ENCODE results near the gene SAP30L. TPM values are rescaled to one million over a fixed set of nuclear protein-coding genes. Genes with fewer than 3 reads are reported as not detected.

Gene SAP30L
- total RNA-seq, 1 donor, result 15.6 TPM

- DNase-seq (ENCODE audit: low read depth in 2 of 3, low spot score in 2 of 3), result no peak
Measured at GRCh38 chr5:154503698-154504039, 57.9 kb downstream of the SAP30L start.

GRCh38 chr5:154505567-154505966, 59.8 kb downstream of the SAP30L start:
- DNase-seq (ENCODE audit: low read depth in 2 of 3, low spot score in 2 of 3), result no peak

GRCh38 chr5:154506049-154506715, 60.4 kb downstream of the SAP30L start:
- no peak for DNase-seq (ENCODE audit: low read depth in 2 of 3, low spot score in 2 of 3)

GRCh38 chr5:154506716-154507080, 60.9 kb downstream of the SAP30L start:
- no peak for DNase-seq (ENCODE audit: low read depth in 2 of 3, low spot score in 2 of 3)

- no peak for DNase-seq (ENCODE audit: low read depth in 2 of 3, low spot score in 2 of 3)
Measured at GRCh38 chr5:154508114-154508513, 62.3 kb downstream of the SAP30L start.

GRCh38 chr5:154509784-154510555, 64.2 kb downstream of the SAP30L start:
- DNase-seq (ENCODE audit: low read depth in 2 of 3, low spot score in 2 of 3), result no peak

Other genes with a start within 250 kb of the SAP30L start
- gene HAND1, start 32.2 kb downstream of the SAP30L start, total RNA-seq, result not detected